Daoy (cell line): Measurements from ENCODE around the gene SLC22A4. TPM values are rescaled to one million over a fixed set of nuclear protein-coding genes. Genes with fewer than 3 reads are reported as not detected.

ENCODE experiments used
- DNase-seq: peaks from one replicate; pipeline ENCODE4 v3.0.0-alpha.2; 2015; ENCODE audit warnings: low read depth
- total RNA-seq: library from RNA; depleted of rRNA; stranded (reverse); fragments of >200 nt; shearing (Covaris generic); gene quantifications from 2 replicates; pipeline ENCODE4 v1.2.3, GENCODE V29; 2014

SLC22A4 gene
- total RNA-seq, 1 experiment from 2014 or later = 3.5 TPM

DNA sequence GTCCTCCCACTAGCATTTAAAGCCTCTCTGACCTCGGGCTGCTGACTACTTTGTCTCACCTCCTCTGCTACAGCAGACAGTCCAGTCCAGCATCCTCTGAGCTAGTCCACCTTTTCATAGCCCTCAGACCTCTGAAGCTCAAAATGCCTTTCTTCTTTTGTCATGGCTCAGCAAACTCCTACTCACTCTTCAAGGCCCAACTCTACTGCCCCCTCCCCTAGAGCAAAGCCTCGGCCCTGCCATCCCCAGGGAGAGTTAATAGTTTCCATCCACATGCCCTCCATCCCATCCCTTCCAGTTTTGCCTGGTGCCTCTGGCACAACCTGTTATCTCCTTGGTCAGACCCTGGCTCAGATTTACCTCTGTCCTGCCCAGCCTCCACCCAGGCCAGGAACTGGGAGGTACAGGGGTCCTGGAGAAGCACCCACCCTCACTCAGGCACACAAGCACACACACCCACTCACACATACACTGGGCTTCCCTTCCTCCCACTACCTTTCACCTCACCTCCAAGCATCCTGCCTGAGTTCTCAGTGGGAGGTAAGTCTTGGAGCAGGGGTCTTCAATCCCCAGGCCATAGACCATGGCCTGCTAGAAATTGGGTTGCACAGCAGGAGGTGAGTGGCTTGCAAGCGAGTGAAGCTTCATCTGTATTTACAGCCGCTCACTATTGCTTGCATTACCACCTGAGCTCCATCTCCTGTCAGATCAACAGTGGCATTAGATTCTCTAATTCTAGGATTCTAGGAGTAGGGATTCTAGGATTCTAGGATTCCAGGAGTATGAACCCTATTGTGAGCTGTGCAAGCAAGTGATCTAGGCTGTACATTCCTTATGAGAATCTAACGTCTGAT, 18.6 kb upstream of the SLC22A4 start:
- DNase-seq = no peak

DNA sequence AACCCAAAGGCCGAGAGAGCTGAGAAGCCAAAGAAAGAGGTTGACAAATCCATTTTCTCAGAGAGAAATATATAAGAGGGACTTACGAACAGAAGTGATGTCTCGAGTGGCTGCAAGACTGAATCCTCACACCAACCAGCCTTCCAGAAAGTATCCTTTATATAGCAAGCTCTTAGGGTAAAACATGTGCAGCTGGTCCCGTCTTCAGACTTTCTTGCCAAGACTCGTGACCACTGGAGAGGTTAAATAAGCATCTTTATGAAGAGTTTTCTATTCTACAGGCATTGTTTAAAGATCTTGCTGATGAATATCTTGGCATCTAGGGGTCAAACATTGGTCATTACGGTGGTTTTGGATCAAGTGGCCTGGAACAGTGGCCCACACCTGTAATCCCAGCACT, 16.9 kb upstream of the SLC22A4 start:
- DNase-seq = no peak

DNA sequence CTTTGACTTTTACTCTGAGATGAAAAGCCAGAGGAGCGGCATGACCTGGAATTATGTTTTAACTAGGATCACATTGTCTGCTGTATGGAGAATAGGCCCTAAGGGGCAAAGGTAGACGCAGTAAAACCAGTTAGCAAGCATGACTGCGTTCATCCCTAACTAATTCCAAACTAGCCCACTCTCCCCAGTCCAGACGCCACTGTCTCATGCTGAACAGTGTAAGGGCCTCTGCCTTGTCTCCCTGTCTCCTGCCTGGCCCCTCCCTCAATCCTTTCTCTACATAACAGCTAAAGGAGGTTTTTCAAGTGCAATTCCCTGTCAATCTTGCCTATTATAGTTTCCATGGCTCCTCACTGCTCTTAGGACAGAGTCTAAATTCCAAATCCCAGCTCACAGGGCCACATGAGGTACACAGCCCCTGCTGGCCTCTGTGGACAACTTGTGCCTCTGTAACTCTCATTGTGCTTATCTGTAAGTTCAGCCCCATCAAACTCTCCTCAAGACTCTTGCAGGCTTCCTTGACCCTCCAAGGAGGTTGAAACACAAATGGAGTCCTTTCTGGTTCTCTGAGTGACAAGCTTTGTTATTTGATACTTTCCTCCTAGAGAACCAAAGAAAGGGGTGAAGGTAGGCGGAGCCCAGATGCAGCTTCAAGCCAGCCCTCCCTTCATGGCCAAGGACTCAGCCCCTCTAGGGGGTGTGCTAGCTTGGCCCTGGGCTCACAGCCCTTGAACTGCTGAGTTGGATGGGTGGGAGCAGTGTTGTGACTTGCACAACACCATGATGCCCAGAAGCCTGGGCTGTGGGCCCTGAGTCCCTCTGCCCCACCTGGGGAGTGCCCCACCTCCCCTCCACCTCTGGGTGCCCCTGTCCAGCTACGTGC, 16.0 kb upstream of the SLC22A4 start:
- no peak for DNase-seq

DNA sequence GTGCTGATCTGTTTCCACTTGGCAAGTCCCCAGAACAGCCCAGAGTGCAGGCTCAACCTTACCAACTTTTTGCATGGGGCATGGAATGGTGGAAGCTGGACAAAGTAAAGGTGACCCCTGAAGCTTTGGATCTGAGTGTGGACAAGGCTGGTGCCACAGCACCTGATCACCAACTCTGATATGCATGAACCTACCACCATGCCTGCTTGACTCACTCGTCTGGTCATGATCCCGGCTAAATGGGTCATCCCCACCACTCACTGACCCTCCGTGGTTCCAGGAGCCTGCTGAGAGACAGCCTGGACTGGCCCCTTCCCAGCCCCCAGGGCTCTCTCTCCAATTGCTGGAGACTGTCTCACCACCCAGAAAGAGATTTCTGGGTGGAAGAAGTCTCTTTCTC, 14.4 kb upstream of the SLC22A4 start:
- no peak for DNase-seq

DNA sequence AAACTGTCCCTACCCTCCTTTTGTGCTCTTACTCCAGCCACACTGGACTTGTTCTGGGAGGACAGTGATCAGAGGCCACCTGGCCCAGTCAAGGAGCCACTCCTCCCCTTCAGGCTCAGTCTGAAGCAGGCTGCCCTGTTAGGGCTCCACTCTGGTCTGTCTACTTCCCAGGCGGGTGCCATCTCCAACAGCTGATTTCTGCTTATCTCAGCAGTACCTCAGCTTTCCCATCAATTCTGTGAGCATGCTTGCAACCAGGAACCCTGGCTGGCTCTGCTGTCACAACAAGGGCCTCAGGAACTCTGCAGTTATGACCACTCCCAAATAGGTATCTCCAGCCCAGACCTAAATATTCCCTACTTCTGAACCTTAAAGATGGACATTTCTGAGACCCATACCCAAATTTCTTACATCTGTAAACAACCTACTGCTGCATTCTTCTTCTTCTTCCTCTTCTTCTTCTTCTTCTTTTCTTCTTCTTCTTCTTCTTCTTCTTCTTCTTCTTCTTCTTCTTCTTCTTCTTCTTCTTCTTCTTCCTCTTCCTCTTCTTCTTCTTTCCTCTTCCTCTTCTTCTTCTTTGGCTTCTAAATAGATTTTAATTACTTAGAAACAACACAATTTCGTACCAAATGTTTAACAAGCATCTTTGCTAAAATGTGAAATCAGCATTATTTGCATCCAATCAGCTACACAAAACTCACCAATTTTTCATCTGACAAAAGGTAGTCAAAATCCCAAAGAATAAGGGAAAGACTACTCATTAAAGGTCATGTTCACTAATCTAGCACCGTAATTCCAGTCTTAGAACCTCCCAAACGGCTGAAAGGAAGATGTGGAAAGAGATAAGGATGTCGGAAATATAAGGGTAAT, 13.6 kb upstream of the SLC22A4 start:
- no peak for DNase-seq

DNA sequence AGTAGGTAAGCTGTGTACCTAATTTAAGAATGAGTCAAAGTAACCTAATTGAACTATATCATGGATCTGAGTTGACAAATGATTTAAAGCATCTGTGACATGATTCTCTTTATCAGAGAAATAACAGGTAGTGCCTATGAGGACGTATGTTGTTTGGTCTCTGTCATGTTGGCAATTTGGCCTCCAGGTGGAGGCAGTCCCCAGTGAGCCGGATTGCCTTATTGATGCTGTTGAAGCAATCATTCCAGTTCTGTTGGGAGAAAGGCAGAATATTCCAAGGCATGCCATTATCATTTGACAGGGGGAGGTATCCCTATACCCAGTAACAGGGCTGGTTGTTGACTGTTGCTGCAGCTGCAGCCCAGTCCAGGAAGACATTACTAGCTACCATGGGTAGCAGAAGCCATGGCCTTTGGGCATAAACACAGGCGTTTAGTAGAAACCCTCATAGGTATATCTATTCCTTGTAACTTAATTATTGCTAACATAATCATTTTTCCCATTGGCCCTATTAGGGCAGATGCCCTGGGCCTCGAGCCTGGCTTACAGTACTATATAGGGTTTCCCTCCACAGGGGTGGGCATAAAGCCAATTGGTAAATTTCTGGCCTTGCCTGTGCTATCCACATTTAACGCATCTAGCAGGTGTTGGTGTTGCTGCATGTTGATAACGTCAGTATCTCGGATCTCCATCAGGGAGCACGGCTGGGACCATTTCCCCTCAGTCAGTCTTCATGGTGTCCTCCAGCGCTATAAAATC, 12.2 kb upstream of the SLC22A4 start:
- no peak for DNase-seq

DNA sequence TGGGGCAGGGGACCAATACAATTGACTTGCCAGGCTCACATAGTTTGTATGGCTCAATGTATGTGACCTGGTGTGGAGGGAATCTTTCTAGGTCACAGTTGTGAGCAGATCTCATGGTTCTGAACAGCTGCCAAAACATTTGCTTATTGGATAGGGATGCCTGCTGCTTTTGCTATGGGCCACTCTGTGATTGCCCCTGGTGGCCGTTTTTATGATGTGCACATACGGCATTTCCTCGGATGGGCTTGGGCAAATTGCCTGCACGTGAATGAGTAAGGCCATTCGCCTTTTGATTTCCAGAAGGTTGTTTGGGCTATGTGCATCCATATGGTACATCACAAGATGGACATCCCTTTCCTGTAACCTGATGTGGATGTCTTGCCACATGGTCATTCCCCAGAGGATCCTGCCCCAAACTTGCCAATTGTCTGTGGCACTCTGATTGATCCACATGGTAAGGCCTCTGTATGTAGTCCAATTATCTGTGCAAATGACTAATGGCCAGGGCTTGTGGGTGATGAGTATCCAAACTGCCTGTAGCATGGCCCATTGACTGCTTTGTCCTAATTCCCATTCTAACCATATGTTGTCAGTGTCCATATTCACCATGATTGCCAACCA, 10.7 kb upstream of the SLC22A4 start:
- DNase-seq = peak; percentile 62

DNA sequence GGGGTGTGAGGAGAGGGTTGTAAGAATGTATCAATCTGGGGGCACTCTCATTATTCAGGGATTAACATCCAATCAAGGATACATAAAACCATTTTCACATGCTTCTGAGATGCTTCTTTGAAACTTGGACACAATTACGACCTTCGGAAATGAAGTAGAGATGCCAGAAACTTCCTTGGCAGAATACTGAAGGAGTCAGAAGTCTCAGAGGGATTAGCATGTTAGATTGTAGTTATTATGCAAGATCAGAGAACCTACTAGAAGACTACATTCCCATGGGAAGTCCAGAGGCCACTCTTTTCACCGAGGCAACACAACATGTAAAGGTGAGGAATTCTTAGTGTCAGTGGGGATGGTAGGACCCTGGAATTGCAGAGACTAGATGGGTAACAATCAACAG, 5.1 kb upstream of the SLC22A4 start:
- no peak for DNase-seq

DNA sequence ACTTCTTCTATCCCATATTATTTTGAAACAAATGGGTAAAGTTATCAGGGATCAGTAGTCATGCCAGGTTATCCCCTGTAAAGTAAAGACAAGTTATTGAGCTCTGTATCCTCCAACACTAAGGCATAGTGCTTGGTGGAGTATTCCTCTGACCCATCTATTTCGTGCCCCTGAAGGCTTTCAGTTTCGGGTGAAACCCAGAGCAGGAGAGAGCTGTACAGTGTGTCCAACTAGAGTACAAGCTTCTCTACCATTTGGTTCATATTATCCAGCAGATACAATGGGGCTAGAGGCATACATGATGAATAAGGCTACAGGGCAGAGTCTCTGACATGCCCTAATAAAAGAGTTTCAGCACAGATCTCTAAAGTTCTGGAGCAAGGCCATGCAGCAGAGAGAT, 3.2 kb upstream of the SLC22A4 start:
- no peak for DNase-seq

DNA sequence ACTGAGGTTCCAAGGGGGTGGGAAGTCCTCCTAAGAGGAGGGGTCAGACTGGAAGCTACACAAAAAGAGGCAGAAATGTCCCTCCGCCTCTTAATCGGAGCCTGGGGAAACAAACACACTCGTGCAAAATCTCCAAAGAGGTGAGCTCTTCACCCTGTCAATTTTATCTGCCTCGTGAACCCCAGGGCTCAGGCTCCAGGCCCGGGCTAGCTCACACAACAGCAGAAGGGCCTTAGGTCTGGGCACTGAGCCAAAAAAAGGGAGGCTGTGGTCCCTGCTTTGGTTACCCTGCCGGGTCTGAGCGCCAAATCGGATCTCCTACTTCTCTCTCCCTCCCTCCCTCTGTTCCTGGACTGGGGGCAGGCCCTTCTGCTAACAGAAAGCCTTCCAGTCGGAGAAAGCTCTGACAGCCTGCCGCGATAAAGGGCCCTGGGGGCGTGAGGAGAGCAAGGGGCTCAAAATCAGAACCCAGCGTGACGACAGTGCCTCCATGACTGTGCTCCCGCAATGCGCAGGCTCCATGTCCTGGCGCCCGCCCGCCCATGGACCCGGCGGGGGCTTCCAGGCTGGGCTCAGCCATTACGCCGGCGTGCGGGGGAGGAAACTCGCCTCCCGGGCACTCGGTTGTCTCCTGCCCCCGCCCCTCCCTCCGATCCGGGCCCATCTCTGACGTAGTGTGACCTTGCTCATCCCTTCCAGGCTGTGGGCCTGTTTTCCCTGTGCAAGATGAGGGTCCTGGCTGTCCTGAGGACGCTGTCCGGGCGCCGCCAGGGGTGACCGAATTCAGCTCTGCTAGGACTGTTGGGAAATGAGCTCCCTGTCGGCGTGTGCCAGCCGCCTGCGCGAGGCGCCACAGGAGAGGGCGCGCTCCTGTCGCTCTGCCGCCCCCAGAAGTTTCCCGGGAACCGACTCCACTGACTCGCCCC, 865 bp upstream of the SLC22A4 start:
- DNase-seq = peak; percentile 96

DNA sequence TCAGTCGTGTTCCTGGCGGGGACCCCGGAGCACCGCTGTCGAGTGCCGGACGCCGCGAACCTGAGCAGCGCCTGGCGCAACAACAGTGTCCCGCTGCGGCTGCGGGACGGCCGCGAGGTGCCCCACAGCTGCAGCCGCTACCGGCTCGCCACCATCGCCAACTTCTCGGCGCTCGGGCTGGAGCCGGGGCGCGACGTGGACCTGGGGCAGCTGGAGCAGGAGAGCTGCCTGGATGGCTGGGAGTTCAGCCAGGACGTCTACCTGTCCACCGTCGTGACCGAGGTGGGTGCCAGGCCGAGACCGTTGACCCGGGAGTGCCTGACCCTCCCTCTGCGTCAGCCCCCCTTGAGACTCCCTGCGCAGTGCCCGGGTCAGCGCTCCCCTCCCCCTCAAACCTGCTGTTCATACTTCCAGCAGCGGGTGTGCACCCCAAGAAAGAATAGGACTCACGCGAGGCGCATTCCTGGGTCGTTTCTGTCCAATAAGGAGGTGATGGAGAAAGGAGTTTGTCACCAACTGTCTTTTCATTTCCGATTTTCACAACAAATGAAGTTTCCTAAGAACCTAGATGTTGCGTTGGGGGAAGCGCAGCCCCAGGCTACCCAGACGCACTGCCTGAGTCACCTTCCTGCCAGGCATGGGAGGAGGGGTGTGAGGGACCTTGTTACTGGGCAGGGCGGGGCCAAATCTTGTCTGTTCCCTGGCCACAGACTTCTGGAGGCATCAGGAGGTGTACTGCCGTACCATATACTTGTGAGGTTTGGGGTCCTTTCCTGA, 722 bp downstream of the SLC22A4 start:
- peak; percentile 93 for DNase-seq

DNA sequence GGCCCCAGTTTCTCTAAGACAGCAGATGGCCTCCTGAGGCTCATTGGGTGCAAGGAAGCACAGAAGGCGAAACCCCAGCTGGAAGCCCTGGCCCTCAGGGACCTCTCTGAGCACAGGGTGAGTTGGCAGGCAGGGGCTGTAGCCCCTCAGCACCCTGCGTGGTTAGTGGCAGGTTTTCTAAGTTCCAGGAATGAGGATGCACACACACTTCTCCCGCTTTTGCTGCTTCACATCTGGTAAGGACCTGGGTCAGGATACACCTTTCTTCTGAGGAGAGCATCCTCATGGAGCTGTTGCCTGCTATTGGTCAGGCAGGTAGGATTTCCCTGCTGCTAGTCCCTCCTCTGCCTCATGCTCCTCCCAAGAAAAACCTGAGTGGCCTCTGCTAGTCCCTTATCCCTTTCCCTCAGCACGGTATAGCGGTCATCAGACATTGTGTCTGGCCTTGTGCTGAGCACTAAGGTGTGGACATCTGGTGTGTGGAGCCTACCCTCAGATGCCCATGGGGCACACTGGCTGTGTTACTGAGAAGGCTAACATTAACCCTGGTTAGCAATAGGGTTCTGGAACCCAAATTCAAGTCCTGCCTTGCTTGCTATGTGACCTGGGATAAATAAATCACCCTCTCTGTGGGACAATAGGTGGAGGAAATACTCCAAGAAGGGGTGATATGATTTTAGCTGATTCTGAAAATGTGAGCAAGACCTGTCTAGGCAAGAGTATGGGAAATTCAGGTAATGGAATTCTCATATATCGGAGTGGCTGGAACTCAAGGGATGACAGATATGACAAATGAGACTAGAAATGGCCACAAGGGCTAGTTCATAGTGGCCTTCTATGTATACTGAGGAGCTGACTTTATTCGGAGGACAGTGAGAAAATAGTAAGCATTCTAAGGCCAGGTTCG, 1.6 kb downstream of the SLC22A4 start:
- no peak for DNase-seq

DNA sequence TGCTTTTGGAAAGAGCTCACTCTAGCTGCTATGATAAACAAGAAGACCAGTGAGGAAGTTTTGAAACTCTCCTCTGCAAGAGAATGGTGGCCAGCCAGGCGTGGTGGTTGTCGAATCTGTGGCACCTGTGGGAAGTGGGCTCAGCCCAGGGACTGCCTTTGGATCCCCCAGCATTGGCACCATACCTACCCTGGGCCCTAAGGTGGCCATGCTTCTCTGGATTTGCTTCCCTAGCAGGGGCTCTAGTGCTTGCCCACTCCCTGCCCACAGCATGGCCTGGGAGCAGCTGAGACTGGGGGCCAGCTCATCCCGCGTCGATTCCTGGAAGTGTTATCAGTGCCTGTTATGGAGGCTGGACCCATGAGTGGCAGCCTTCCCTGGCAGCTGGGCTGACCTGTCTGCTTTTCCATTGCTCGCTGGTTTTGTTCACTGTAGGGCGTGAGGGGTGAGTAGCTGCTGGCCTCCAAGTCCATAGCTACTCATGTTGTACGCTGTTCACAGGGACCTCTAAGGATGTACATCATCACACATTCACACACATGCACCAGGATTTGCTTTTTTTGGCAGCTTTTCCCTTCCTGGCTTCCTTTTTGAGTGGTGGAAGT, 2.3 kb downstream of the SLC22A4 start:
- DNase-seq = peak; percentile 34

DNA sequence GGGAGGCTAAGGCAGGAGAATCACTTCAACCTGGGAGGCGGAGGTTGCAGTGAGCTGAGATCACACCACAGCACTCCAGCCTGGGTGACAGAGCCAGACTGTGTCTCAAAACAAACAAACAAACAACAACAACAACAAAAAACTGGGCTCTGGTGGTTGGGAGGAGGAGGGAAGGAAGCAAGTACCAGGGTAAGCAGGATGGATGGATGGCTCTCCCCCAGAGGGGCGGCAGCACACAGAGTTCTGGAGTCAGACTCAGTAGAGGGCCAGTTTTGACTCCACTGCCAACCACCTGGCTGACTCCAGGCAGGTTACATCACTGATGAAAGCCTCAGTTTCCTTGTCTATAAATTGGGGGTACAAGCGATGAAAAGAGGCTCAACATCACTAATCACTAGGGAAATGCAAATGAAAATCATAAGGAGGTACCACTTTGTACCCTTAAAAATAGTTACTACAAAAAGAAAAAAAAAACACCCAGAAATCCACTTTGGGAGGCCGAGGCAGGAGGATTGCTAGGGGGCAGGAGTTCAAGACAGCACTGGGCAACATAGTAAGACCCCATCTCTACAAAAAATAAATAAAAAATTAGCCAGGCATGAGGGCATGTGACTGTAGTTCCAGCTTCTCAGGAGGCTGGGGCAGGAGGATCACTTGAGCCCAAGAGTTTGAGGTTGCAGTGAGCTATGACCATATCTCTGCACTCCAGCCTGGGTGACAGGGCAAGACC, 3.2 kb downstream of the SLC22A4 start:
- DNase-seq = no peak

DNA sequence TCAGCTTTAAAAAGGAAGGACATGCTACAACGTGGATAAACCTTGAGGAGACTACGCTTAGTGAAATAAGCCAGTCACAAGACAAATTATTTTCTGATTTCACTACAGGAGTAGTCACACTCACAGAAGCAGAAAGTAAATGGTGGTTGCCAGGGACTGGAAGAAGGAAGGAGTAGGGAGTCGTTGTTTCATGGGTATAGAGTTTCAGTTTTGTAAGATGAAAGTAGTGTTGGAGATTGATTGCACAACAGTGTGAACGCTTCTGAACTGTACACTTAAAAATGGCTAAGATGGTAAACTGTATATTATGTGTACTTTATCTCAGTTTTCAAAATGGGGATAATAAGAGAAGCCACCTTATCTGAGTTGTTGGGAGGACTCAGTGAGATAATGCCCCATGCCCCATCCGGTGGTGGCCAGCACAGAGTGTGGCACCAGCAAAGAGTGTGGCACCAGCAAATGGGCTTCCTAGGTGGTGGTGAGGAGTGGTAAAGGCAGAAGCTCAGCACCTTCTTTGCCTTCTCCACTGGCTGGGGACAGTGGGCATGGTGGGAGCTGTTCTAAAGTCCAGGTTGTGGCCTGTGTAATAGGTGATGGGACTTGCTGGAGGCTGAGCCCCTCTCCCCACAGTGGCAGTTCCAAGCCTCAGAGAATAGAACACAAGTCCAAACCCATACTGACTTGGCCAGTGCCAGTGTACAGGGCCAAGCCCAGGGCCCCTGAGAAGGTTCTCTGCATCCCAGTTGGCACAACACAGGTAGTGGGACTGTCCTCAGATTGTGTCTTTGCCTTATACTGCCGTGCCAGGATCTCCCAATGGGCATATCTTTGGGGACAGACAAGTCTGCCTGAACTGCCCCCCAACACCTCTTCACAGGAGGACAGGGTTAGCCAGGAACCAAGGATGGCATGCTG, 4.4 kb downstream of the SLC22A4 start:
- no peak for DNase-seq

DNA sequence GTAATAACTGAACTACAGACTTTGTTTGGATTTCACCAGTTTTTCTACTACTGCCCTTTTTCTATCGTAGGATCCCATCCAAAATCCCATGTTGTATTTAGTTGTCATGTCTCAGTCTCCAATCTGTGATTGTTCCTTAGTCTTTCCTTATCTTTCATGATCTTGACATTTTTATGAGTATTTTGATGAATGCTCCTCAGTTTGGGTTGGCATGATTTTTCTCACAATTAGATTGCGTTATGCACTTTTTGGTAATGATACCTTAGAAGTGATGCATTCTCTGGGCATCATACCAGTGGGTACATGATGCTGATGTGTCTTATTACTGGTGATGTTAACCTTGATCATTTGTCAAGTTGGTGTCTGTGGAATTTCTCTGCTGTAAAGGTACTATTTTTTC, 5.7 kb downstream of the SLC22A4 start:
- no peak for DNase-seq
